Osteocyte (in vitro differentiated cells): ENCODE data around the gene KPTN. TPM values are rescaled to one million over a fixed set of nuclear protein-coding genes. Genes with fewer than 3 reads are reported as not detected.
"Not testable (repeated sequence)": the region's sequence is repeated elsewhere in the genome, so short reads cannot be mapped to it uniquely, and the experiment has no call there.

Experiments
- DNase-seq: peaks from one replicate; pipeline ENCODE4 v3.0.0; 2021; ENCODE audit warnings: mixed read lengths; ENCODE audit not compliant: unreplicated experiment; ENCODE audit errors: extremely low spot score
- H3K27ac Mint-ChIP-seq: one replicate; pipeline ENCODE4 v1.8.0; 2021; ENCODE audit warnings: mild to moderate bottlenecking, mixed read lengths; ENCODE audit not compliant: unreplicated experiment
- H3K27me3 Mint-ChIP-seq: one replicate; pipeline ENCODE4 v1.8.0; 2021; ENCODE audit warnings: mixed read lengths; ENCODE audit not compliant: unreplicated experiment
- H3K36me3 Mint-ChIP-seq: one replicate; pipeline ENCODE4 v1.8.0; 2021; ENCODE audit warnings: mixed read lengths; ENCODE audit not compliant: unreplicated experiment
- H3K4me1 Mint-ChIP-seq: one replicate; pipeline ENCODE4 v1.8.0; 2021; ENCODE audit warnings: mixed read lengths; ENCODE audit not compliant: unreplicated experiment
- H3K4me3 Mint-ChIP-seq: one replicate; pipeline ENCODE4 v1.8.0; 2021; ENCODE audit warnings: mild to moderate bottlenecking, moderate library complexity, mixed read lengths; ENCODE audit not compliant: unreplicated experiment
- H3K9me3 Mint-ChIP-seq: one replicate; pipeline ENCODE4 v1.8.0; 2021; ENCODE audit warnings: mixed read lengths; ENCODE audit not compliant: unreplicated experiment
- CTCF ChIP-seq: fragments of 200-600 bp; sonication (generic); IDR thresholded peaks from 2 replicates; pipeline ENCODE4 v1.5.0; 2021; ENCODE audit warnings: antibody characterized with exemption, mild to moderate bottlenecking, moderate library complexity
- total RNA-seq: library from RNA; stranded (reverse); gene quantifications from 2 replicates; pipeline ENCODE4 v1.2.1, GENCODE V29; 2021

The KPTN gene
- total RNA-seq, 1 donor from 2014 or later: 14.5 TPM

DNA sequence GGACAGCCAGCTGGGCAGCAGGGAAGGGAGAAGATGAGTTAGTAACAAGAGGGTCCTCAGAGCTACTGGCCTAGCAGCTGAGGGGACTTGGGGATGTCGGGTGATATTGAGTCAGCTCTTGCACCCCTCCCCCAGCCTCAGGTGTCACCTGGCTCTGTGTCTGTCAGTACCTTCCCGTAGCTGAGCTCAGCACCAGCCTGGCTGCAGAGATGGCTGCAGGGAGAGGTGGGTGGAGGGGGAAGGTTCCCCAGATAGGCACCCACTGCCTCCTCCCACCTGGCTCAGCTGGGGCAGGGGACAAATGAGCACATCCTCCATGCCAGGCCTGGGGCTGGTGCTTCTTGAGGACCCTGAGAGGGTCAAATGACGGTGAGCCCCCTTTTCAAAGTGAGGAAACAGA is 6.8 kb upstream of the KPTN start:
- H3K27me3 Mint-ChIP-seq: no peaks in the 10 kb centered on the region

GRCh38 chr19:47490031-47490430 is 6.0 kb upstream of the KPTN start:
- no peaks in the 10 kb centered on the region for H3K27me3 Mint-ChIP-seq
- H3K4me3 Mint-ChIP-seq: no peak overlapping the region
- DNase-seq: no peak
- peaks cover 4% of the 10 kb centered on the region for H3K4me1 Mint-ChIP-seq
- TF ChIP-seq CTCF: no peak
- H3K9me3 Mint-ChIP-seq: no peaks in the 10 kb centered on the region
- no peak overlapping the region for H3K27ac Mint-ChIP-seq
- H3K36me3 Mint-ChIP-seq: peaks cover 5% of the 10 kb centered on the region

More for the DNA sequence above, 6.8 kb upstream of the KPTN start:
- TF ChIP-seq CTCF: no peak
- Mint-ChIP-seq H3K4me3 (no peak overlapping the region), H3K9me3 (no peaks in the 10 kb centered on the region), H3K27ac (no peak overlapping the region), H3K4me1 (peaks cover 2% of the 10 kb centered on the region), H3K36me3 (peaks cover 5% of the 10 kb centered on the region)
- no peak for DNase-seq

DNA sequence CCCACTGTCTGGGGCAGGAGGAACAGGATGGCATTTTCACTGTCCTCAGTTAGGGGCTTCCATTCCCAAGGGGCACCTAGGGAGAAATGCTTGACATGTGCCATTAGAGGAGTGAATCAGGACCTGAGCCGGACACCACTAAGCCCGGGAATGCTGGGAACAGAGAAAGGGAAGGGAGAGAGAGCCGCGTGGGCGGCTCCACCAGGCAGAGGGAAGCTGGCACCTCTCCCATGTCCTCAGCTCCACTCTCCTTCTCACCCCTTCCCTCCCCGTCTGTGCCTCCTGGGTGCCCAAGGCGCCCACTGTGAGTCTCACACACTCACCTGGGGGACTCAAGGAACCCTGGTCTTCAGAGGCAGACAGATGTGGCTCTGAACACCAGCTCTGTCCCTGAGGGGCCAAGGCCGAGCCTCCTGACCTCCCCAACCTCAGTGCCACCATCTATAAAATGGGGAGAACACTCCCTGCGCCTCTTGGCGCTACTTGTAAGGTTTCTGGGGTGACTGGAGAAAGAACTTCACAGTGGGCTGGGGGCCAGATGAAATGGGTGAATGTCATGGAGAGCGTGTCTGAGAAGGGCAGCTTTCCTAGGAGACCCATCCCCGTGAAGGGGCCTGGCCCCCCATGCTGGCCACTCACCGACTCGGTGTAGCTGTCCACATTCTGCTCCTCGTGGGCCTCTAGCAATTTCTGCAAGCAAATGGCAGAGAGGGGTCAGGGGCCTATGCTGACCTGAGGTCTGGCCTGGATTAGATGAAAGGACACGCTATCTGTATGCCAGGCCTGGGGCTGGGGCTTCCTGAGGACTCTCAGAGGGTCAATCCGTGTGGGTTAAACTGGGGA is 5.3 kb upstream of the KPTN start:
- H3K36me3 Mint-ChIP-seq: peaks cover 5% of the 10 kb centered on the region
- peaks cover 8% of the 10 kb centered on the region for H3K4me1 Mint-ChIP-seq
- H3K9me3 Mint-ChIP-seq: no peaks in the 10 kb centered on the region
- no peak overlapping the region for H3K4me3 Mint-ChIP-seq
- no peak for DNase-seq
- no peaks in the 10 kb centered on the region for H3K27me3 Mint-ChIP-seq
- TF ChIP-seq CTCF: no peak
- H3K27ac Mint-ChIP-seq: peak overlapping the region; percentile 27

GRCh38 chr19:47487551-47488515 is 3.8 kb upstream of the KPTN start:
- Mint-ChIP-seq H3K36me3 (peaks cover 5% of the 10 kb centered on the region), H3K4me3 (no peak overlapping the region), H3K9me3 (no peaks in the 10 kb centered on the region), H3K27ac (no peak overlapping the region), H3K4me1 (peaks cover 16% of the 10 kb centered on the region), H3K27me3 (no peaks in the 10 kb centered on the region)
- no peak for TF ChIP-seq CTCF
- no peak for DNase-seq

DNA sequence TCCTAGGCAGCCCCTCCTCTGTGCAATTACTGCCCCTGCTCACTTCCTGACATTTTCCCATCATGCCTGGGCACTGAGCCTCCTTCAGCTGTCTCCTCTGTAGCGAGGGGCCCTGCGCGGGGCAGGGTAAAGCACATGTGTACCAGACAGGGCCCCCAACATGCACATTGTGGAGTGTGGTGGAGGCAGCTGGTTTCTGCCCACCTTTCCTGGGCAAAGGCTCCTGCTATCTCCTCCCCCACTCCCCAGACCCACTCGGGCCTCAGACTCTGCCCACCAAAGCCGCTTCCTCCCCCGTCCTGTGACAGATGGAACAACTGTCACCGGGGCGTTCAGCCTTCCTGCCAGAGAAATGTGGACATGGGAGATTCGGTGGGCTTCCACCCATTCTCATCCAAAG is 2.9 kb upstream of the KPTN start:
- Mint-ChIP-seq H3K4me1 (peaks cover 16% of the 10 kb centered on the region), H3K27ac (no peak overlapping the region), H3K4me3 (no peak overlapping the region), H3K27me3 (no peaks in the 10 kb centered on the region), H3K9me3 (no peaks in the 10 kb centered on the region), H3K36me3 (peaks cover 5% of the 10 kb centered on the region)
- no peak for TF ChIP-seq CTCF
- no peak for DNase-seq

- H3K27ac Mint-ChIP-seq, DNase-seq, H3K27me3 Mint-ChIP-seq, H3K4me3 Mint-ChIP-seq, H3K36me3 Mint-ChIP-seq, H3K9me3 Mint-ChIP-seq: not testable (repeated sequence)
- H3K4me1 Mint-ChIP-seq: peaks cover 16% of the 10 kb centered on the region
These were observed 2.2 kb upstream of the KPTN start for GRCh38 chr19:47486220-47486619.
